ENCODE measurements around the gene TBRG4.

Gene TBRG4

GRCh38 chr7:45143616-45144015, 32.1 kb upstream of the TBRG4 start:
- peak; percentile 44 for DNase-seq (ENCODE audit: low spot score)

- DNase-seq (ENCODE audit: low spot score): no peak
Observed at GRCh38 chr7:45140827-45141226, 29.3 kb upstream of the TBRG4 start.

- DNase-seq (ENCODE audit: low spot score): no peak
Observed at GRCh38 chr7:45138433-45139267, 27.2 kb upstream of the TBRG4 start.

GRCh38 chr7:45136106-45137060, 24.9 kb upstream of the TBRG4 start:
- peak; percentile 86 for DNase-seq (ENCODE audit: low spot score)

GRCh38 chr7:45133877-45134276, 22.4 kb upstream of the TBRG4 start:
- no peak for DNase-seq (ENCODE audit: low spot score)

GRCh38 chr7:45133352-45133751, 21.9 kb upstream of the TBRG4 start:
- no peak for DNase-seq (ENCODE audit: low spot score)

- DNase-seq (ENCODE audit: low spot score): no peak
Observed at GRCh38 chr7:45132708-45133320, 21.3 kb upstream of the TBRG4 start.

- no peak for DNase-seq (ENCODE audit: low spot score)
Observed at GRCh38 chr7:45131891-45132290, 20.4 kb upstream of the TBRG4 start.

- DNase-seq (ENCODE audit: low spot score): no peak
Observed at GRCh38 chr7:45130910-45131309, 19.4 kb upstream of the TBRG4 start.

GRCh38 chr7:45129906-45130305, 18.4 kb upstream of the TBRG4 start:
- DNase-seq (ENCODE audit: low spot score): no peak

GRCh38 chr7:45129181-45129800, 17.8 kb upstream of the TBRG4 start:
- no peak for DNase-seq (ENCODE audit: low spot score)

- DNase-seq (ENCODE audit: low spot score): no peak
Observed at GRCh38 chr7:45126920-45127319, 15.4 kb upstream of the TBRG4 start.

GRCh38 chr7:45126201-45126600, 14.7 kb upstream of the TBRG4 start:
- DNase-seq (ENCODE audit: low spot score): no peak

- DNase-seq (ENCODE audit: low spot score): no peak
Observed at GRCh38 chr7:45125193-45125904, 13.9 kb upstream of the TBRG4 start.

- no peak for DNase-seq (ENCODE audit: low spot score)
Observed at GRCh38 chr7:45123913-45124710, 12.6 kb upstream of the TBRG4 start.

GRCh38 chr7:45122975-45123860, 11.7 kb upstream of the TBRG4 start:
- DNase-seq (ENCODE audit: low spot score): no peak

- no peak for DNase-seq (ENCODE audit: low spot score)
Observed at GRCh38 chr7:45119550-45119949, 8.1 kb upstream of the TBRG4 start.

- no peak for DNase-seq (ENCODE audit: low spot score)
Observed at GRCh38 chr7:45118889-45119331, 7.4 kb upstream of the TBRG4 start.

- no peak for DNase-seq (ENCODE audit: low spot score)
Observed at GRCh38 chr7:45118292-45118691, 6.8 kb upstream of the TBRG4 start.

Measured in AG20443 (cell line).